IMR-90 (cell line): ENCODE measurements around the gene IL22RA1. TPM values are rescaled to one million over a fixed set of nuclear protein-coding genes. Genes with fewer than 3 reads are reported as not detected.

ENCODE experiments used
- ATAC-seq: fragments of 200-7000 bp; cut with Tn5 transposase; 2 replicates; pipeline ENCODE4 v1.9.1; 2020; ENCODE audit warnings: low read depth, mild to moderate bottlenecking, moderate library complexity
- BruUV-seq: library from RNA; stranded (reverse); fragments of 400-500 nt; replicated peaks from 2 replicates; lab custom pipeline; 2021; lab: Mats Ljungman, UMichigan
- CTCF ChIA-PET: fragments of 300-600 bp; formaldehyde crosslinking; extraction: SDS; loops from one replicate; lab custom pipeline; 2021; ENCODE audit warnings: antibody characterized with exemption; lab: Yijun Ruan, JAX
- POLR2A ChIA-PET: fragments of 300-600 bp; sonication (Branson Sonifier 250); formaldehyde crosslinking; loops from one replicate; lab custom pipeline; 2022; ENCODE audit warnings: antibody characterized with exemption; ENCODE audit not compliant: unreplicated experiment; lab: Charles Lee
- DNase-seq: peaks from one replicate; pipeline ENCODE4 v3.0.0; 2013
- H2AFZ ChIP-seq: replicated peaks from 2 replicates; pipeline ENCODE3; 2013; ENCODE audit warnings: low read length, mild to moderate bottlenecking; ENCODE audit not compliant: poor library complexity
- H2AK5ac ChIP-seq: 2 replicates; pipeline ENCODE4 v1.6.1; 2013; ENCODE audit warnings: low read depth, low read length, inconsistent platforms
- H2AK9ac ChIP-seq: replicated peaks from 2 replicates; pipeline ENCODE3; 2013; ENCODE audit warnings: mild to moderate bottlenecking, low read depth, low read length, moderate library complexity; ENCODE audit not compliant: poor library complexity
- H2BK120ac ChIP-seq: 2 replicates; pipeline ENCODE4 v1.6.1; 2013; ENCODE audit warnings: low read depth, low read length, inconsistent platforms
- H2BK15ac ChIP-seq: 3 replicates; pipeline ENCODE4 v1.6.1; 2013; ENCODE audit warnings: low read depth, low read length, inconsistent platforms
- H2BK20ac ChIP-seq: 2 replicates; pipeline ENCODE4 v1.6.1; 2013; ENCODE audit warnings: low read depth, mild to moderate bottlenecking, inconsistent platforms, low read length, moderate library complexity
- H2BK5ac ChIP-seq: 2 replicates; pipeline ENCODE4 v1.6.1; 2013; ENCODE audit warnings: mild to moderate bottlenecking, low read depth, low read length, inconsistent platforms; ENCODE audit not compliant: poor library complexity, severe bottlenecking
- H3K14ac ChIP-seq: replicated peaks from 2 replicates; pipeline ENCODE4 v1.6.1; 2013; ENCODE audit warnings: low read depth, low read length, inconsistent platforms
- H3K18ac ChIP-seq: 2 replicates; pipeline ENCODE4 v1.6.1; 2013; ENCODE audit warnings: low read depth, low read length, control low read depth
- H3K23ac ChIP-seq: 2 replicates; pipeline ENCODE4 v1.6.1; 2013; ENCODE audit warnings: low read depth, low read length, inconsistent platforms
- H3K27ac ChIP-seq: 2 replicates; pipeline ENCODE4 v1.5.1; 2013; ENCODE audit warnings: mild to moderate bottlenecking, control low read depth, low read length; ENCODE audit not compliant: insufficient read depth
- H3K27me3 ChIP-seq: 2 replicates; pipeline ENCODE4 v1.6.1; 2013; ENCODE audit warnings: low read length; ENCODE audit not compliant: control insufficient read depth, insufficient read depth
- H3K36me3 ChIP-seq: 2 replicates; pipeline ENCODE4 v1.6.1; 2013; ENCODE audit warnings: low read length, mixed read lengths; ENCODE audit not compliant: control insufficient read depth, insufficient read depth
- H3K4ac ChIP-seq: 2 replicates; pipeline ENCODE4 v1.6.1; 2013; ENCODE audit warnings: low read depth, low read length, inconsistent platforms
- H3K4me1 ChIP-seq: 2 replicates; pipeline ENCODE4 v1.6.1; 2013; ENCODE audit warnings: low read length, mixed read lengths; ENCODE audit not compliant: control insufficient read depth, insufficient read depth
- H3K4me2 ChIP-seq: 2 replicates; pipeline ENCODE4 v1.6.1; 2013; ENCODE audit warnings: low read depth, mild to moderate bottlenecking, control low read depth, low read length, moderate library complexity
- H3K4me3 ChIP-seq: 2 replicates; pipeline ENCODE4 v1.5.1; 2013; ENCODE audit warnings: low read depth, mild to moderate bottlenecking, control low read depth, low read length, moderate library complexity; ENCODE audit not compliant: insufficient read depth
- H3K56ac ChIP-seq: 2 replicates; pipeline ENCODE4 v1.6.1; 2013; ENCODE audit warnings: low read length, inconsistent platforms; ENCODE audit not compliant: insufficient read depth; ENCODE audit errors: extremely low read depth
- H3K79me1 ChIP-seq, 2 experiments: 2 replicates each; pipeline ENCODE4 v1.6.1; 2013; ENCODE audit warnings: low read length in 2 of 2, inconsistent platforms in 1 of 2, low read depth in 1 of 2
- H3K9ac ChIP-seq: 2 replicates; pipeline ENCODE4 v1.6.1; 2013; ENCODE audit warnings: low read depth, low read length, control low read depth
- H3K9me1 ChIP-seq: 2 replicates; pipeline ENCODE4 v1.6.1; 2013; ENCODE audit warnings: low read length, inconsistent platforms; ENCODE audit not compliant: insufficient read depth
- H3K9me3 ChIP-seq: 2 replicates; pipeline ENCODE4 v1.6.1; 2013; ENCODE audit warnings: low read length; ENCODE audit not compliant: control insufficient read depth, insufficient read depth
- H4K20me1 ChIP-seq: 2 replicates; pipeline ENCODE4 v1.6.1; 2013; ENCODE audit warnings: low read length, inconsistent platforms; ENCODE audit not compliant: insufficient read depth
- H4K5ac ChIP-seq: 2 replicates; pipeline ENCODE4 v1.6.1; 2013; ENCODE audit warnings: mild to moderate bottlenecking, low read depth, low read length, control low read depth
- H4K8ac ChIP-seq, 2 experiments: 2 replicates each; pipeline ENCODE4 v1.6.1; 2013; ENCODE audit warnings: low read depth in 2 of 2, low read length in 2 of 2, control low read depth in 1 of 2, inconsistent platforms in 1 of 2
- H4K91ac ChIP-seq: 2 replicates; pipeline ENCODE4 v1.6.1; 2013; ENCODE audit warnings: low read depth, low read length, inconsistent platforms; ENCODE audit not compliant: insufficient read depth
- BHLHE40 ChIP-seq: fragments of 150-350 bp; IDR thresholded peaks from 2 replicates; pipeline ENCODE4 v1.6.1; 2016; ENCODE audit warnings: mild to moderate bottlenecking, low read depth, low read length
- CEBPB ChIP-seq: IDR thresholded peaks from 2 replicates; pipeline ENCODE4 v1.6.1; 2012; ENCODE audit warnings: low read depth, low read length, improper control_type of control experiment
- CHD1 ChIP-seq: IDR thresholded peaks from 2 replicates; pipeline ENCODE4 v1.6.1; 2012; ENCODE audit warnings: low read depth, low read length, improper control_type of control experiment
- ELK1 ChIP-seq: fragments of 150-350 bp; IDR thresholded peaks from 2 replicates; pipeline ENCODE4 v1.6.1; 2016; ENCODE audit warnings: low read depth, mild to moderate bottlenecking, low read length, moderate library complexity, borderline replicate concordance
- FOS ChIP-seq: fragments of 150-350 bp; IDR thresholded peaks from 2 replicates; pipeline ENCODE4 v1.6.1; 2016; ENCODE audit warnings: low read depth, low read length
- MXI1 ChIP-seq: IDR thresholded peaks from 2 replicates; pipeline ENCODE4 v1.6.1; 2012; ENCODE audit warnings: low read depth, mild to moderate bottlenecking, low read length, moderate library complexity, borderline replicate concordance
- RAD21 ChIP-seq: IDR thresholded peaks from 2 replicates; pipeline ENCODE4 v1.6.1; 2012; ENCODE audit warnings: low read length, improper control_type of control experiment
- RCOR1 ChIP-seq: IDR thresholded peaks from 2 replicates; pipeline ENCODE4 v1.6.1; 2012; ENCODE audit warnings: mild to moderate bottlenecking, low read length, improper control_type of control experiment; ENCODE audit not compliant: insufficient replicate concordance
- RFX5 ChIP-seq: IDR thresholded peaks from 2 replicates; pipeline ENCODE4 v1.8.0; 2012; ENCODE audit warnings: low read depth, mild to moderate bottlenecking, low read length, moderate library complexity
- WGBS, 2 experiments: methylation state at CpG; one replicate each; pipeline versions ENCODE4 v1.1.5 to v1.1.7; 2013; ENCODE audit warnings: missing lambda C conversion rate in 2 of 2; ENCODE audit not compliant: insufficient read length in 1 of 2; ENCODE audit errors: extremely low coverage in 2 of 2; 5-methylcytosine and 5-hydroxymethylcytosine counted together
- dilution Hi-C: fragments of 300-500 bp; cut with HindIII; formaldehyde crosslinking; loops from one replicate; pipeline ENCODE4 v1.14.3; 2018; ENCODE audit warnings: low sequenced_read_pairs; ENCODE audit not compliant: unreplicated experiment
- in situ Hi-C: fragments of 300-500 bp; cut with MboI; formaldehyde crosslinking; loops from 3 replicates; pipeline ENCODE4 v1.14.3; 2019; ENCODE audit warnings: low sequenced_read_pairs, inconsistent platforms, mixed read lengths
- intact Hi-C: fragments of 100-400 bp; cut with micrococcal nuclease; formaldehyde crosslinking; loops from 2 replicates; pipeline ENCODE4 v1.10.0; 2022
- polyA plus RNA-seq, 3 experiments: library from polyadenylated mRNA; depleted of rRNA; stranded (reverse); fragments of >200 nt; gene quantifications; 2 replicates each; pipeline ENCODE4 v1.2.3, GENCODE V29; 2012; ENCODE audit warnings: low replicate concordance in 1 of 3
- total RNA-seq: library from RNA; depleted of rRNA; stranded (reverse); fragments of >200 nt; gene quantifications from 2 replicates; pipeline ENCODE4 v1.2.3, GENCODE V29; 2012

IL22RA1 gene
- total and polyA plus RNA-seq, 2 of the 4 experiments (the other 2 are of a cell fraction): not detected

DNA sequence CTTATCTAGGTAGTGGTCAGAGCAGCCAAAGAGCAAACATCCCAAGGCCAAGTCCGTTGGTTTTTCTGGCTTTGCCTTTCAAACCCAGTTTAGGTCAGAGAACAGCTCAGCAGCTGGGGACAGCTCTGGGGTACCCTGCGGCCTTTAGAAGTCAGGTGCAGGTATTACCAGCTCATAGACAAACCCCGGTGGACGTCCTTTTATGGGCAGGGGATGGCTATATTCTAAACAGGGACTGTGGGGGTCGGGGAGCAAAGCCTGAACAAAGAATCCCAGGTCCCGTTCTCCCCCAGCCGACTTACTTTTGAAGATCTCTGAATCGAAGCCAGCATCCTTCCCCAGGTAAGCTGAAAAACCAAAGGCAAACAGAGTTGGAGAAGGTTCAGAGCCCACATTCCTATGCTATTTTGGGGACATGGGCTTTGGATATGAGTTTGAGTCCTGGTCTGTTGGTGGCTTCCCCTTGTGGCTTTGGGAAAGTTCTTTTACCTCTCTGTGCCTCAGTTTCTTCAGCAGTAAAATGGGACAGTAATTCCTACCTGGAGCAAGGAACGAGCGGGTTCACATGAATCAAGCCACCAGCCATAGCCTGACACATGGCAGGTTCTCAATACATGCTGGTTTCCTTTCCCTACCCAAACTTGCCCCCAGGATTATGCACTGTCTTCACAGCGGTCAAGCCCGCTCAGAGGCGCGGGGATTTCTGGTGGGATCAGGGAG lies 47.6 kb downstream of the IL22RA1 start:
- no peaks in the 10 kb centered on the region for H3K79me1 ChIP-seq
- no peak overlapping the region for H3K27ac ChIP-seq
- H2BK15ac ChIP-seq: no peak overlapping the region
- H2AK9ac ChIP-seq: no peak overlapping the region
- no peak overlapping the region for H3K4ac ChIP-seq
- H3K36me3 ChIP-seq: no peaks in the 10 kb centered on the region
- H2BK20ac ChIP-seq: no peak overlapping the region
- H4K8ac ChIP-seq: no peak overlapping the region
- H3K4me3 ChIP-seq: no peak overlapping the region
- no peak overlapping the region for H3K23ac ChIP-seq
- no peak overlapping the region for H3K4me2 ChIP-seq
- no peak for TF ChIP-seq ELK1
- TF ChIP-seq CHD1: no peak
- no peak for TF ChIP-seq BHLHE40
- TF ChIP-seq FOS: no peak
- no peak for TF ChIP-seq MXI1
- no peak for TF ChIP-seq CEBPB
- TF ChIP-seq RCOR1: no peak
- no peak for TF ChIP-seq RAD21
- no peak for TF ChIP-seq RFX5
- no peak overlapping the region for H2BK120ac ChIP-seq
- no peak overlapping the region for H3K56ac ChIP-seq
- ATAC-seq (no peak), DNase-seq (no peak)
- H2BK5ac ChIP-seq: no peak overlapping the region
- intact Hi-C loops (no loop called here), in situ Hi-C loops (no loop called here), dilution Hi-C loops (no loop called here)
- peaks cover 65% of the 10 kb centered on the region for H3K27me3 ChIP-seq
- H3K9me3 ChIP-seq: no peaks in the 10 kb centered on the region
- ChIA-PET CTCF (interaction anchor here (0.5 kb wide), 1 partner anchor 373 kb away, joined by 4 read pairs; no protein-coding TSS in a partner anchor), POLR2A (no interaction called here)
- H4K20me1 ChIP-seq: no peaks in the 10 kb centered on the region
- no peak overlapping the region for H3K14ac ChIP-seq
- no peak overlapping the region for H2AK5ac ChIP-seq
- H4K91ac ChIP-seq: no peak overlapping the region
- BruUV-seq: no TSS peak
- H3K9me1 ChIP-seq: peaks cover 3% of the 10 kb centered on the region; the same call in 1 of the 2 replicates
- H3K4me1 ChIP-seq: no peaks in the 10 kb centered on the region
- H2AFZ ChIP-seq: no peak overlapping the region
- H3K18ac ChIP-seq: no peak overlapping the region
- WGBS, 2 experiments: 58% methylated on average over 4 of the region's 14 CpGs; no CpG with 5 or more reads in 1 of the 2 experiments
- H4K5ac ChIP-seq: no peak overlapping the region
- H3K9ac ChIP-seq: no peak overlapping the region
